SKM-1 treated with dmso at 0.1 percent for 144 hours (cell line): ENCODE measurements around the gene FLYWCH2.
A peak's percentile ranks its signal among the peaks of the same experiment; 100 is the strongest.
"Not testable (repeated sequence)": the region's sequence is repeated elsewhere in the genome, so short reads cannot be mapped to it uniquely, and the experiment has no call there.

Experiments
- DNase-seq: peaks from one replicate; lab custom pipeline; 2025; ENCODE audit not compliant: unreplicated experiment; lab: John Stamatoyannopoulos, UW

The FLYWCH2 gene

GRCh38 chr16:2912330-2913199, 29.6 kb downstream of the FLYWCH2 start:
- no peak for DNase-seq

GRCh38 chr16:2913603-2914002, 30.6 kb downstream of the FLYWCH2 start:
- DNase-seq, result no peak

- no peak for DNase-seq
Observed at GRCh38 chr16:2914233-2914632, 31.2 kb downstream of the FLYWCH2 start.

GRCh38 chr16:2915196-2915929, 32.3 kb downstream of the FLYWCH2 start:
- no peak for DNase-seq

GRCh38 chr16:2919511-2920255, 36.7 kb downstream of the FLYWCH2 start:
- peak; percentile 17 for DNase-seq

- DNase-seq, result no peak
Observed at GRCh38 chr16:2923481-2923880, 40.5 kb downstream of the FLYWCH2 start.

- no peak for DNase-seq
Observed at GRCh38 chr16:2924901-2925755, 42.1 kb downstream of the FLYWCH2 start.

- DNase-seq, result no peak
Observed at GRCh38 chr16:2925951-2926649, 43.1 kb downstream of the FLYWCH2 start.

- no peak for DNase-seq
Observed at GRCh38 chr16:2926650-2926999, 43.6 kb downstream of the FLYWCH2 start.

GRCh38 chr16:2927010-2927646, 44.1 kb downstream of the FLYWCH2 start:
- peak; percentile 65 for DNase-seq

- not testable (repeated sequence) for DNase-seq
Observed at GRCh38 chr16:2928151-2928550, 45.1 kb downstream of the FLYWCH2 start.

GRCh38 chr16:2928796-2929195, 45.8 kb downstream of the FLYWCH2 start:
- no peak for DNase-seq

- no peak for DNase-seq
Observed at GRCh38 chr16:2929693-2930092, 46.7 kb downstream of the FLYWCH2 start.

GRCh38 chr16:2930236-2930635, 47.2 kb downstream of the FLYWCH2 start:
- no peak for DNase-seq

- not testable (repeated sequence) for DNase-seq
Observed at GRCh38 chr16:2931231-2931914, 48.4 kb downstream of the FLYWCH2 start.

- DNase-seq, result no peak
Observed at GRCh38 chr16:2933136-2933535, 50.1 kb downstream of the FLYWCH2 start.

- no peak for DNase-seq
Observed at GRCh38 chr16:2933701-2934100, 50.7 kb downstream of the FLYWCH2 start.

- no peak for DNase-seq
Observed at GRCh38 chr16:2934450-2934849, 51.4 kb downstream of the FLYWCH2 start.

- DNase-seq, result no peak
Observed at GRCh38 chr16:2936436-2937011, 53.5 kb downstream of the FLYWCH2 start.
